Testis (tissue), 2 donors: Measurements from ENCODE around the gene CPA1.

Experiments
- POLR2A ChIP-seq: fragments of 450-650 bp; IDR thresholded peaks from one replicate; pipeline ENCODE4 v1.6.1; 2017; ENCODE audit warnings: antibody characterized with exemption, mild to moderate bottlenecking, moderate library complexity
- TF ChIP-seq, protein P1 (sequence below), 3 experiments: fragments of 450-650 bp in 2 of 3; fragments of 200-600 bp in 1 of 3; sonication (generic) in 1 of 3; IDR thresholded peaks; one replicate each; pipeline ENCODE4 v1.5.1; 2016 to 2019; ENCODE audit warnings: antibody characterized with exemption in 3 of 3, mild to moderate bottlenecking in 2 of 3, moderate library complexity in 1 of 3

- TF ChIP-seq, protein P1, sequence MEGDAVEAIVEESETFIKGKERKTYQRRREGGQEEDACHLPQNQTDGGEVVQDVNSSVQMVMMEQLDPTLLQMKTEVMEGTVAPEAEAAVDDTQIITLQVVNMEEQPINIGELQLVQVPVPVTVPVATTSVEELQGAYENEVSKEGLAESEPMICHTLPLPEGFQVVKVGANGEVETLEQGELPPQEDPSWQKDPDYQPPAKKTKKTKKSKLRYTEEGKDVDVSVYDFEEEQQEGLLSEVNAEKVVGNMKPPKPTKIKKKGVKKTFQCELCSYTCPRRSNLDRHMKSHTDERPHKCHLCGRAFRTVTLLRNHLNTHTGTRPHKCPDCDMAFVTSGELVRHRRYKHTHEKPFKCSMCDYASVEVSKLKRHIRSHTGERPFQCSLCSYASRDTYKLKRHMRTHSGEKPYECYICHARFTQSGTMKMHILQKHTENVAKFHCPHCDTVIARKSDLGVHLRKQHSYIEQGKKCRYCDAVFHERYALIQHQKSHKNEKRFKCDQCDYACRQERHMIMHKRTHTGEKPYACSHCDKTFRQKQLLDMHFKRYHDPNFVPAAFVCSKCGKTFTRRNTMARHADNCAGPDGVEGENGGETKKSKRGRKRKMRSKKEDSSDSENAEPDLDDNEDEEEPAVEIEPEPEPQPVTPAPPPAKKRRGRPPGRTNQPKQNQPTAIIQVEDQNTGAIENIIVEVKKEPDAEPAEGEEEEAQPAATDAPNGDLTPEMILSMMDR (IDR thresholded peaks at IDR 0.05), result no peak
- TF ChIP-seq POLR2A, result no peak
Measured at GRCh38 chr7:130351791-130352090, 28.6 kb upstream of the CPA1 start.
